HL-60 (cell line): ENCODE measurements around the gene SGMS1.
"Not testable (repeated sequence)": the region's sequence is repeated elsewhere in the genome, so short reads cannot be mapped to it uniquely, and the experiment has no call there.

Source experiments
- SPI1 ChIP-seq: IDR thresholded peaks from 2 replicates; pipeline ENCODE4 v1.6.1; 2012; ENCODE audit warnings: low read depth, mild to moderate bottlenecking, borderline replicate concordance
- TF ChIP-seq, protein P1 (sequence below): IDR thresholded peaks from one replicate; pipeline ENCODE4 v1.5.1; 2011; ENCODE audit warnings: low read length, control low read depth, inconsistent platforms; ENCODE audit not compliant: insufficient read depth
- TF ChIP-seq, protein P2 (sequence below): IDR thresholded peaks from 2 replicates; pipeline ENCODE4 v1.6.1; 2012; ENCODE audit warnings: low read depth; ENCODE audit not compliant: insufficient replicate concordance

DNA sequence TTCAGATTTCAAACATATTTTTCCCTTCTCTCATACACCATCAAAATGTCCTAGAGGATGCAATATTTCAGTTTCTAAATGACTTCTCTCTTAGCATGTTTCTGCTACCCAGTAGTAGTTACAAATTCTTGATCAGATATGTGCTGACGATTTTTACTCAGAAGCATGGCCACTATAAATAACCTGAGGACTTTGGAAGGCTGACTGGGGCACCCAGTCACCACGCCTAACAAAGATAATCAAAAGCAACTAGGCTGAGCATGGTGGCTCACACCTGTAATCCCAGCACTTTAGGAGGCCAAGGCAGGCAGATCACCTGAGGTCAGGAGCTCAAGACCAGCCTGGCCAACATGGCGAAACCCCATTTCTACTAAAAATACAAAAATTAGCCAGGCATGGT, 259.0 kb downstream of the SGMS1 start:
- TF ChIP-seq, protein P1, sequence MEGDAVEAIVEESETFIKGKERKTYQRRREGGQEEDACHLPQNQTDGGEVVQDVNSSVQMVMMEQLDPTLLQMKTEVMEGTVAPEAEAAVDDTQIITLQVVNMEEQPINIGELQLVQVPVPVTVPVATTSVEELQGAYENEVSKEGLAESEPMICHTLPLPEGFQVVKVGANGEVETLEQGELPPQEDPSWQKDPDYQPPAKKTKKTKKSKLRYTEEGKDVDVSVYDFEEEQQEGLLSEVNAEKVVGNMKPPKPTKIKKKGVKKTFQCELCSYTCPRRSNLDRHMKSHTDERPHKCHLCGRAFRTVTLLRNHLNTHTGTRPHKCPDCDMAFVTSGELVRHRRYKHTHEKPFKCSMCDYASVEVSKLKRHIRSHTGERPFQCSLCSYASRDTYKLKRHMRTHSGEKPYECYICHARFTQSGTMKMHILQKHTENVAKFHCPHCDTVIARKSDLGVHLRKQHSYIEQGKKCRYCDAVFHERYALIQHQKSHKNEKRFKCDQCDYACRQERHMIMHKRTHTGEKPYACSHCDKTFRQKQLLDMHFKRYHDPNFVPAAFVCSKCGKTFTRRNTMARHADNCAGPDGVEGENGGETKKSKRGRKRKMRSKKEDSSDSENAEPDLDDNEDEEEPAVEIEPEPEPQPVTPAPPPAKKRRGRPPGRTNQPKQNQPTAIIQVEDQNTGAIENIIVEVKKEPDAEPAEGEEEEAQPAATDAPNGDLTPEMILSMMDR, result not testable (repeated sequence)
- TF ChIP-seq, protein P2, sequence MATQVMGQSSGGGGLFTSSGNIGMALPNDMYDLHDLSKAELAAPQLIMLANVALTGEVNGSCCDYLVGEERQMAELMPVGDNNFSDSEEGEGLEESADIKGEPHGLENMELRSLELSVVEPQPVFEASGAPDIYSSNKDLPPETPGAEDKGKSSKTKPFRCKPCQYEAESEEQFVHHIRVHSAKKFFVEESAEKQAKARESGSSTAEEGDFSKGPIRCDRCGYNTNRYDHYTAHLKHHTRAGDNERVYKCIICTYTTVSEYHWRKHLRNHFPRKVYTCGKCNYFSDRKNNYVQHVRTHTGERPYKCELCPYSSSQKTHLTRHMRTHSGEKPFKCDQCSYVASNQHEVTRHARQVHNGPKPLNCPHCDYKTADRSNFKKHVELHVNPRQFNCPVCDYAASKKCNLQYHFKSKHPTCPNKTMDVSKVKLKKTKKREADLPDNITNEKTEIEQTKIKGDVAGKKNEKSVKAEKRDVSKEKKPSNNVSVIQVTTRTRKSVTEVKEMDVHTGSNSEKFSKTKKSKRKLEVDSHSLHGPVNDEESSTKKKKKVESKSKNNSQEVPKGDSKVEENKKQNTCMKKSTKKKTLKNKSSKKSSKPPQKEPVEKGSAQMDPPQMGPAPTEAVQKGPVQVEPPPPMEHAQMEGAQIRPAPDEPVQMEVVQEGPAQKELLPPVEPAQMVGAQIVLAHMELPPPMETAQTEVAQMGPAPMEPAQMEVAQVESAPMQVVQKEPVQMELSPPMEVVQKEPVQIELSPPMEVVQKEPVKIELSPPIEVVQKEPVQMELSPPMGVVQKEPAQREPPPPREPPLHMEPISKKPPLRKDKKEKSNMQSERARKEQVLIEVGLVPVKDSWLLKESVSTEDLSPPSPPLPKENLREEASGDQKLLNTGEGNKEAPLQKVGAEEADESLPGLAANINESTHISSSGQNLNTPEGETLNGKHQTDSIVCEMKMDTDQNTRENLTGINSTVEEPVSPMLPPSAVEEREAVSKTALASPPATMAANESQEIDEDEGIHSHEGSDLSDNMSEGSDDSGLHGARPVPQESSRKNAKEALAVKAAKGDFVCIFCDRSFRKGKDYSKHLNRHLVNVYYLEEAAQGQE, result not testable (repeated sequence)
- TF ChIP-seq SPI1, result not testable (repeated sequence)
